COLO829 (cell line): Measurements from ENCODE around the gene RNF112.
"Not testable (repeated sequence)": the region's sequence is repeated elsewhere in the genome, so short reads cannot be mapped to it uniquely, and the experiment has no call there.

Experiments used
- DNase-seq: peaks from one replicate; pipeline ENCODE4 v3.0.0; 2012; ENCODE audit warnings: low spot score

Gene RNF112

DNA sequence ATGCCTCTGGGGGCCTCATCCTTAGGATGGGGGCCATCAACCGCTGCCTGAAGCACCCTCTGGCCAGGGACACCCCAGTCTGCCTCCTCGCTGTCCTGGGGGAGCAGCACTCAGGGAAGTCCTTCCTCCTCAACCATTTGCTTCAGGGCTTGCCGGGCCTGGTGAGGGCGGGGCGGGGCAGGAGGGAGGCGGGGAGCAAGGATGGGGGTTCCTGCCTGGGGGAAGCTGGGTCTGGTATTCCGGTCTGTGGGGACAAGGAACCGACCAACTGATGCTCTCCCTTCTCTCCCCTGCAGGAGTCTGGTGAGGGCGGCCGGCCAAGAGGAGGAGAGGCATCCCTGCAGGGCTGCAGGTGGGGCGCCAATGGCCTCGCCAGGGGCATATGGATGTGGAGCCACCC is 2.0 kb downstream of the RNF112 start:
- DNase-seq, result no peak

- no peak for DNase-seq
Observed at GRCh38 chr17:19413761-19414160, 2.7 kb downstream of the RNF112 start.

DNA sequence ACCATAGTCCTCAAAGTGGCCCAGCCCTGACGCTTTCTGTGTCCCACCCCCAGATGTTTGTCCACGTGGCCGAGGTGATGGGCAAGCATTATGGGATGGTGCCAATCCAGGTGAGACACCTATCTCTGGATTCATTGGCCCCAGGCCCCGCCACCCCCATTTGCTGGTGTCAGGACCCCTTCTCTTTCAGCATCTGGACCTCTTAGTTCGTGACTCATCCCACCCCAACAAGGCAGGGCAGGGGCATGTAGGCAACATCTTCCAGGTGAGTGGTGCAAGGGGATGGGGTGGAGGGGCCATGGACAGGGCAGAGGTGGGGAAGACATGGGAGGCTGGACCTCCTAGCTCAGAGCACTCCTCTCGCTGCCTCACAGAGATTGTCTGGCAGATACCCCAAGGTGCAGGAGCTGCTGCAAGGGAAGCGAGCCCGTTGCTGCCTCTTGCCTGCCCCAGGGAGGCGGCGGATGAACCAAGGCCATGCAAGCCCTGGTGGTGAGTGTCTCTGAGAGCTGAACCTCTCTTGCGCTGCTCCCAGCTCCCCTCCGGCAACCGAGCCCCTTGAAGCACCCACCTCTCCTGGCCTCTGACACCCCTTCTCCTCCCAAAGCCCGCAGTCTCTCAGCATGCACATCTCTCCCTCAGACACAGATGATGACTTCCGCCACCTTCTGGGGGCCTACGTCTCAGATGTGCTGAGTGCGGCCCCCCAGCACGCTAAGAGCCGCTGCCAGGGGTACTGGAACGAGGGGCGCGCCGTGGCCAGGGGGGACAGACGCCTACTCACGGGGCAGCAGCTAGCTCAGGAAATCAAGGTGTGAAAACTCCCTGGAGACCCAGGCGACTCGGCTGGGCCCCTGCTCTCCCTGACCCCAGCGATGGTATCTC is 3.6 kb downstream of the RNF112 start:
- DNase-seq, result no peak

- no peak for DNase-seq
Observed at GRCh38 chr17:19415311-19415710, 4.3 kb downstream of the RNF112 start.

DNA sequence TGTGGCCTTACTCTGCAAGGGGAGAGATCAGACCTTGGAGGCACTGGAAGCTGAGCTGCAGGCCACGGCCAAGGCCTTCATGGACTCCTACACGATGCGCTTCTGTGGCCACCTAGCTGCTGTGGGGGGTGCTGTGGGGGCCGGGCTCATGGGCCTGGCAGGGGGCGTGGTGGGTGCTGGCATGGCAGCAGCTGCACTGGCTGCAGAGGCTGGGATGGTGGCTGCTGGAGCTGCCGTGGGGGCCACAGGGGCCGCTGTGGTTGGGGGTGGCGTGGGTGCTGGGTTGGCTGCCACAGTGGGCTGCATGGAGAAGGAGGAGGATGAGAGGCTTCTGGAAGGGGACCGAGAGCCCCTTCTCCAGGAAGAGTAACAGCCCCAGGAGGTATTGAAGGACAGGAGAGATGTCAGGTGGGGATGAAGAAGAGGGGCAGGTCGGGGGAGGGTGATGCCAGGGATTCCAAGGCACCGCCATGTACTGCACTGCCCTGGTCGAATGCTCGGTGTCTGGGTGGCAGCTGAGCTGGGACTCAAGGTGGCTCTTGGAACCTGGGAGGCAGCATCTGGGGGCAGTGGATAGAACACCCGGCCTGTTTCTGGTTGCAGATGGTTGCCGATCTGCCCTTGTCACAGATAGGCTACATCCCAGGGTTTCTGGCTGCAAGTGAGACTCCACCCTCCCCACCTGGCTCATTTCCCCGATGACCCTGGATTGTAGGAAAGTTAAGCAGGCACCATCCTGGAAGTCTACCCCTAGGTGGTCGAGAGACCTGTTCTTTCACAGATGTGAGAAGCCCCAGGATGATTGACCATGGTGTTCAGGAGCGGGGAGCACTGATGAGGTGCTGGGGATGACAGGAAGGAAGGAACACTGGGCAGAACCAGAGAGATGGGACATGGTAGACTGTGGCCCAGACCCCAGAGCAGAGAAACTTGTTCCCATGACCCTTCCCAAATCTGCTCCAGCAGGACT is 5.1 kb downstream of the RNF112 start:
- DNase-seq, result no peak

DNA sequence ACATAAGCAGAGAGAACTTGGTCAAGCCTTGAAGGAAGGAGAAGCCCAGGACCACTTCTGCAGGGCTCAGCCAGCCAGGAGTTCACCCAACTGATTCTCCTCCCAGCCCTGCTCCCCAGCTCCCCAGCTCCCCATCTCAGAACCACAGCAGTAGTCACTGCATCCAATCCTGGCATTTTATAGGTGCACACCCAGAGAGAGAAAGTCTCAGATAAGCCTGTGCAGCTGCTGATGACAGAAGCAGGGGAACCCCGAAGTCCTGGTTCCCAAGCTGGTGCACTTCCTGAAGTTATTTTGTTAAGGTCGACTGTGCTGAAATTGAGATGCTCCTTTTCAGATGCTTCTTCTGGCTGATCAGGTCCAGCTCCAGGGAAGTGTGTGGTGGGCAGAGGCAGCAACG is 6.6 kb downstream of the RNF112 start:
- no peak for DNase-seq

- DNase-seq, result no peak
Observed at GRCh38 chr17:19418251-19418992, 7.4 kb downstream of the RNF112 start.

- DNase-seq, result no peak
Observed at GRCh38 chr17:19421219-19421618, 10.2 kb downstream of the RNF112 start.

DNA sequence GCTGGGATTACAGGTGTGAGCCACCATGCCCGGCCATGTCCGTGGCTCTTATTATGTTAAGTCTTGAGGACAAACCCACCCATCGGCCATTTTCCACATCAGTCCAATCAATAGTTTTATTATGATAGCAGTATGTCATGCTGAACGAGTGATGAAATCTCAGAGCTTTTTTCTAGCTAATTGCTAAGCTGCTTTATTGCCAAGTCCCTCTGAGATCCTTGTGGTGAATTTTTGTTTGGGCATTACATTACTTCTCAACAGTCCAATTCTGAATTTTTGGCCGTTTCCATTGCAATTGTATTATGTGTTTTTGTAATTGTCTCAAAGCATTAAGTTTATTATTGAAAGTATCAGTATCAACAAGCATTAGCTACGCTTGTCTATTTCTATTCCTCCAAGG is 10.9 kb downstream of the RNF112 start:
- DNase-seq, result no peak

GRCh38 chr17:19424934-19425868 is 14.2 kb downstream of the RNF112 start:
- DNase-seq, result no peak

DNA sequence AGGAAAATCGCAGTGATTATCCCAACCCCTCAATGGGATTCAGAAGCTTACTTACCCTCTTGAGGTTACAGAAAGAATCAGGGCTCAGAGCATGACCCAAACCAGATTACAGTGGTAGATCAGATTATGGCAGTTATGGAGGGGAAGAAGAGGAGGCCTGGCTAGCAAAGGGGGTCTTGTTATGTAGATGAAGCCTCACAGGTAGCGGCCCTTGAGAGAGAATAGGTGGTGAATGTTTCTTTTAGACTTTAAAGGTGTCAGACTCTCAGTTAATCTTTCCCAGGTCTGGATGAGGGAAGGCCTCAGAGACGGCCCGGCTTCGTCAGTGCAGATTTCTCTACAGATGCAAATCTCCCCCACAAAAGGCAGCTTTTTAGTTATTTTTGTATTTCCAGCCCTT is 15.6 kb downstream of the RNF112 start:
- DNase-seq, result no peak

DNA sequence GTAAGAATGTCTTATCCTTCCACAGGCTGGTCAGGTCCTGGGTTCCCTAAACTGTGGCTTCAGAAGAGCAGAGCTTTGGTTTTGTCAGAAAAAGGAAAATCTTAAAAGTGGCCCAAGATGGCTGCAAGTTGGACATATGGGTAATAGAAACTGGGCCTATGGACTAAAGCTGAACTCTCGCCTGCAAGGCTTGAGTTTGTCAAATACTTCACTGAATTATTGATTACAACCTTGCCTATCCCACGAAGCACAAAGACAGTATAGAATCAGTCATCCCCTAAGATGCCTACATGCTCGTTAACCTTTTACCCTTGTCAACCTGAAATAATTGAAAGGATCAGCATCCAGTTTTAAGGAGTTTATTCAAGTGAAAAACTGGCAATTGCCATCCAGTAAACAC is 20.7 kb downstream of the RNF112 start:
- DNase-seq, result no peak

DNA sequence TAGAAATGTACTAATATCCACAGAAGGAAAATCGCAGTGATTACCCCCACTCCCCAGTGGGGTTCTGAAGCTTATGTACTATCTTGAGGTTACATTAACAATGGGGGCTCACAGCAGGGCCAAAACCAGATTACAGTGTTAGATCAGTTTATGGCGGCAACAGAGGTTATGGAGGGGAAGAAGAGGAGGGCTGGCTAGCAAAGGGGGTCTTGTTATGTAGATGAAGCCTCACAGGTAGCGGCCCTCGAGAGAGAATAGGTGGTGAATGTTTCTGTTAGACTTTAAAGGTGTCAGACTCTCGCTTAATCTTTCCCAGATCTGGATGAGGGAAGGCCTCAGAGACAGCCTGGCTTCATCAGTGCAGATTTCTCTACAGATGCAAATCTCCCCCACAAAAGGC is 22.2 kb downstream of the RNF112 start:
- no peak for DNase-seq

DNA sequence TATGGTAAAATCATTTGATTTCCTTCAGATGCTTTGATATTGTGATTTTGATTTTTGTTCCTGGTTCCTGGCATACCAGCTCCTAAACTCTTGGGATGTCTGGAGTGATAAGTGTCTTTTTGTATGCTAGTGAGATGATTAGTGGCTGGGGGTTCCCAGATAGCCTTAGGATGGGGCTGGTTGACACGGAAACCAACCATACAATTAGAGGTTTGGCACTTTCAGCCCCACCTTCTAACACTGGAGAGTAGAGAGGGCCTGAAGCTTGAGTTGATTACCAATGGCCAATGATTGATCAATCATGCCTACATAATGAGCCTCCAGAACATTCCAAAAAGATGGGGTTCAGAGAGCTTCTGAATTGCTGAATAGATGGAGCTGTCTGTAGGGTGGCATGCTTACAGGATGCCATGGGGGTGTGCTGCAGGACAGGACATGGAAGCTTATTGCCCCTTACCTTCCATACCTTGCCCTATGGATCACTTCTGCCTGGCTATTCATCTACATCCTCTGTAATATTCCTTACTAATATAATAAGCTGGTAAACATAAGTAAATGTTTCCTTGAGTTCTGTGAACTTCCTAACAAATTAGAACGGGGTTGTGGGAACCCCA is 22.8 kb downstream of the RNF112 start:
- DNase-seq, result no peak

DNA sequence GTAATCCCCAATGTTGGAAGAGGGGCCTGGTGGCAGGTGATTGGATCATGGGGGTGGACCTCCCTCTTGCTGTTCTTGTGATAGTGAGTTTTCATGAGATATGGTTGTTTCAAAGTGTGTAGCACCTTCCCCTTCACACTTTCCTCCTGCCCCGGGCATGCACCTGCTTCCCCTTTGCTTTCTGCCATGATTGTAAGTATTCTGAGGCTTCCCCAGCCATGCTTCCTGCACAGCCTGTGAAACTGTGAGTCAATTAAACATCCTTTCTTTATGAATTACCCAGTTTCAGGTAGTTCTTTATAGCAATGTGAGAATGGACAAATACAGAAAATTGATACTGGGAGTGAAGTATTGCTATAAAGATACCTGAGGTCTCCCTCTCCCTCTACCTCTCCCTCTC is 29.4 kb downstream of the RNF112 start:
- DNase-seq, result no peak

GRCh38 chr17:19441288-19441687 is 30.3 kb downstream of the RNF112 start:
- DNase-seq, result not testable (repeated sequence)

DNA sequence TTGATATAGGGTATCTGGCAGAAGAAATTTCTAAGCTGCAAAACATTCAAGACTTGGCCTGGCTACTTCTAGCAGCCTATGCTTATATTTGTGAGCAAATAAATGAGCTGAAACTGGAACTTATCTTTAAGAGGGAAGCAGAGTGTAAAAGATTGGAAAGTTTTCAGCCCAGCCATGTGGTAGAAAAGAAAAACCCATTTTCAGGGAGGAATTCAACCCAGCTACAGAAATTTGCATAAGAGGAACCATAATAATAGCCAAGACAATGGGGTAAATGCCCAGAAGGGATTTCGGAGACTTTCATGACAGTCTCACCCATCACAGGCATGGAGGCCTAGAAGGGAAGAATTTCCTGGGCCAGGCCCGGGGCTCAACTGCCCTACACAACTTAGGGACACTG is 31.7 kb downstream of the RNF112 start:
- no peak for DNase-seq

DNA sequence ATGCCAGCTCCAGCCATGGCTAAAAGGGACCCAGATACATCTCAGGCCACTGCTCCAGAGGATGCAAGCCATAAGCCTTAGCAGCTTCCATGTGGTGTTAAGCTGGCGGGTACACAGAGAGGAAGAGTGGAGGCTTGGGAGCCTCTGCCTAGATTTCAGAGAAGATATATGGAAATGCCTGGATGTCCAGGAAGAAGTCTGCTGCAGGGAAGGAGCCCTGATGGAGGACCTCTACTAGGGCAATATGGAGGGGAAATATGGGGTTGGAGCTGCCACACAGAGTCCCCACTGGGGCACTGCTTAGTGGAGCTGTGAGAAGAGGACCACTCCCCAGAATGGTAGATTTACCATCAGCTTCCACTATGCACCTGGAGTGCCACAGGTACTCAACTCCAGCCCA is 32.1 kb downstream of the RNF112 start:
- DNase-seq, result no peak

- DNase-seq, result no peak
Observed at GRCh38 chr17:19445105-19445504, 34.1 kb downstream of the RNF112 start.

GRCh38 chr17:19446577-19446976 is 35.5 kb downstream of the RNF112 start:
- not testable (repeated sequence) for DNase-seq
